Tibial nerve (tissue), 4 donors: ENCODE measurements around the gene ETV6.

Source experiments
- EP300 ChIP-seq, 2 donors: sonication (generic); formaldehyde crosslinking; IDR thresholded peaks; one replicate each; pipeline ENCODE4 v1.6.1; 2017; ENCODE audit warnings: antibody characterized with exemption in 2 of 2, mild to moderate bottlenecking in 1 of 2
- POLR2A ChIP-seq, 2 donors: fragments of 450-650 bp; IDR thresholded peaks; one replicate each; pipeline ENCODE4 v1.6.1; 2017; ENCODE audit warnings: antibody characterized with exemption in 2 of 2, mild to moderate bottlenecking in 2 of 2, moderate library complexity in 2 of 2
- TF ChIP-seq, protein P1 (sequence below), 5 experiments: fragments of 200-600 bp in 3 of 5; fragments of 450-650 bp in 2 of 5; sonication (generic) in 3 of 5; IDR thresholded peaks; one replicate each; pipeline ENCODE4 v1.5.1; 2016 to 2019; ENCODE audit warnings: antibody characterized with exemption in 5 of 5, mild to moderate bottlenecking in 3 of 5, moderate library complexity in 2 of 5

DNA sequence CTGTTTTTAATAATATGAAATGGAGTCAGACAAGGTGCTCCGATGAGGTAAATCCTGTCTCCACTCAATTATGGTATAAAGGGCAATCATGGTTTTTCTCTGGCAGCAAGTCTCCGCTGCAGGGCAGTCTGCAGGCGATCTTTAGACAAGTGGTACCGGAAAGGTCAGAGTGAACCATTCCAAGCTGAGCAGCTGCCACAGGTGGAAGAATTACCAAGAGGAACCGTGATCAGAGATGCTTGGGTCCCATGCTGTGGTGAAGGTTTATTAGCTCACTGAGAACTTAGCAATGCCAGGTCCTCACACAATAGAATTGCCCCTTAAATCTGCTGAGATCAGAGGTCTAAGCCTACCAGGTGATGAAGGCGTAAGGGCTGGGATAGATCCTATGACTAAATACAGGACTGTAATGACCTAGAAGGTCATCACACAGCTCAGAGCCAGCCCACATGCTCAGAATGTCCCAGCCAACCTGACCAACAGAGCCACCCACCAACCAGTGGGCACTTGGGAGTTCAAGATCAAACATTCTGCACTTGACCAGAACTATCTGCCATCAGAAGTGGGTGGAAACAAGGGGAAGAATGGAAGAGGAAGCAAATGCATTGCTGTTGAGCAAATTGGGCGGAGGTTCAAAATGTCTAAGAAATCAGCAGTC is 246.1 kb downstream of the ETV6 start:
- TF ChIP-seq, protein P1, sequence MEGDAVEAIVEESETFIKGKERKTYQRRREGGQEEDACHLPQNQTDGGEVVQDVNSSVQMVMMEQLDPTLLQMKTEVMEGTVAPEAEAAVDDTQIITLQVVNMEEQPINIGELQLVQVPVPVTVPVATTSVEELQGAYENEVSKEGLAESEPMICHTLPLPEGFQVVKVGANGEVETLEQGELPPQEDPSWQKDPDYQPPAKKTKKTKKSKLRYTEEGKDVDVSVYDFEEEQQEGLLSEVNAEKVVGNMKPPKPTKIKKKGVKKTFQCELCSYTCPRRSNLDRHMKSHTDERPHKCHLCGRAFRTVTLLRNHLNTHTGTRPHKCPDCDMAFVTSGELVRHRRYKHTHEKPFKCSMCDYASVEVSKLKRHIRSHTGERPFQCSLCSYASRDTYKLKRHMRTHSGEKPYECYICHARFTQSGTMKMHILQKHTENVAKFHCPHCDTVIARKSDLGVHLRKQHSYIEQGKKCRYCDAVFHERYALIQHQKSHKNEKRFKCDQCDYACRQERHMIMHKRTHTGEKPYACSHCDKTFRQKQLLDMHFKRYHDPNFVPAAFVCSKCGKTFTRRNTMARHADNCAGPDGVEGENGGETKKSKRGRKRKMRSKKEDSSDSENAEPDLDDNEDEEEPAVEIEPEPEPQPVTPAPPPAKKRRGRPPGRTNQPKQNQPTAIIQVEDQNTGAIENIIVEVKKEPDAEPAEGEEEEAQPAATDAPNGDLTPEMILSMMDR (IDR thresholded peaks at IDR 0.05): no peak
- TF ChIP-seq POLR2A (IDR thresholded peaks at IDR 0.05) (no peak), EP300 (IDR thresholded peaks at IDR 0.05) (no peak)
